Nephron (organoid): ENCODE results near the gene P3H4.

Experiments
- H3K27ac Mint-ChIP-seq, 3 experiments: 2 replicates each; pipeline ENCODE4 v1.8.0; 2020; ENCODE audit warnings: mixed read lengths in 3 of 3, mild to moderate bottlenecking in 2 of 3, moderate library complexity in 1 of 3
- H3K27me3 Mint-ChIP-seq: 2 replicates; pipeline ENCODE4 v1.8.0; 2021; ENCODE audit warnings: low read depth, mild to moderate bottlenecking, moderate library complexity, mixed read lengths
- H3K36me3 Mint-ChIP-seq: 2 replicates; pipeline ENCODE4 v1.8.0; 2020; ENCODE audit warnings: low read depth, mixed read lengths
- H3K4me1 Mint-ChIP-seq: 2 replicates; pipeline ENCODE4 v1.8.0; 2020; ENCODE audit warnings: mixed read lengths
- H3K4me3 Mint-ChIP-seq, 3 experiments: 2 replicates each; pipeline ENCODE4 v1.8.0; 2020; ENCODE audit warnings: mild to moderate bottlenecking in 3 of 3, mixed read lengths in 3 of 3, moderate library complexity in 2 of 3
- H3K9me3 Mint-ChIP-seq: 2 replicates; pipeline ENCODE4 v1.8.0; 2020; ENCODE audit warnings: mixed read lengths
- TF ChIP-seq, protein P1 (sequence below), 3 experiments: fragments of 200-600 bp; sonication (generic); IDR thresholded peaks; one replicate each; pipeline ENCODE4 v1.5.0; 2021; ENCODE audit warnings: antibody characterized with exemption in 3 of 3; ENCODE audit not compliant: unreplicated experiment in 3 of 3

P3H4 gene

DNA sequence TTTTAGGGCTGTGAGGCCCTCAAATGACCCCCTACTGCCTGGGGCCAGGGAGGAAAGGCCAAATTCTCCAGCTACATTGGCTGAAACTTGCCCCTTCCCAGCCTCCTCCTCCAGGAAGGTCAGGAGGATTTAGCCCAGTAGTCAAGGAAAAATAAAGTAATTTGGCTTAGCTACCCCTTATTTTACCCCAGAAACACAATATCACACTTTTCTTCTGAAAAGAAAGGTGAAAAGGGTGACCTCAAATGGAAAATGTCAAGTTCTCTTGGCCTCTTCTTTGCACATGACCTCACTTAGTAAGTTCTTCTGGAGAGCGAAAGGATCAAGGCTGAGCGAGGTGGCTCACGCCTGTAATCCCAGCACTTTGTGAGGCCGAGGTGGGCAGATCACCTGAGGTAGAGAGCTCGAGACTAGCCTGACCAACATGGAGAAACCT lies 17.2 kb downstream of the P3H4 start:
- H3K4me1 Mint-ChIP-seq, result peaks cover 34% of the 10 kb centered on the region
- H3K27me3 Mint-ChIP-seq, result peaks cover 5% of the 10 kb centered on the region
- no peak overlapping the region for H3K4me3 Mint-ChIP-seq
- no peaks in the 10 kb centered on the region for H3K9me3 Mint-ChIP-seq
- no peaks in the 10 kb centered on the region for H3K36me3 Mint-ChIP-seq
- peak overlapping the region in 2 of 3 experiments; percentile 96 to 97 for H3K27ac Mint-ChIP-seq
- TF ChIP-seq, protein P1, sequence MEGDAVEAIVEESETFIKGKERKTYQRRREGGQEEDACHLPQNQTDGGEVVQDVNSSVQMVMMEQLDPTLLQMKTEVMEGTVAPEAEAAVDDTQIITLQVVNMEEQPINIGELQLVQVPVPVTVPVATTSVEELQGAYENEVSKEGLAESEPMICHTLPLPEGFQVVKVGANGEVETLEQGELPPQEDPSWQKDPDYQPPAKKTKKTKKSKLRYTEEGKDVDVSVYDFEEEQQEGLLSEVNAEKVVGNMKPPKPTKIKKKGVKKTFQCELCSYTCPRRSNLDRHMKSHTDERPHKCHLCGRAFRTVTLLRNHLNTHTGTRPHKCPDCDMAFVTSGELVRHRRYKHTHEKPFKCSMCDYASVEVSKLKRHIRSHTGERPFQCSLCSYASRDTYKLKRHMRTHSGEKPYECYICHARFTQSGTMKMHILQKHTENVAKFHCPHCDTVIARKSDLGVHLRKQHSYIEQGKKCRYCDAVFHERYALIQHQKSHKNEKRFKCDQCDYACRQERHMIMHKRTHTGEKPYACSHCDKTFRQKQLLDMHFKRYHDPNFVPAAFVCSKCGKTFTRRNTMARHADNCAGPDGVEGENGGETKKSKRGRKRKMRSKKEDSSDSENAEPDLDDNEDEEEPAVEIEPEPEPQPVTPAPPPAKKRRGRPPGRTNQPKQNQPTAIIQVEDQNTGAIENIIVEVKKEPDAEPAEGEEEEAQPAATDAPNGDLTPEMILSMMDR (IDR thresholded peaks at IDR 0.05; ENCODE audit: unreplicated experiment in 3 of 3), result no peak

DNA sequence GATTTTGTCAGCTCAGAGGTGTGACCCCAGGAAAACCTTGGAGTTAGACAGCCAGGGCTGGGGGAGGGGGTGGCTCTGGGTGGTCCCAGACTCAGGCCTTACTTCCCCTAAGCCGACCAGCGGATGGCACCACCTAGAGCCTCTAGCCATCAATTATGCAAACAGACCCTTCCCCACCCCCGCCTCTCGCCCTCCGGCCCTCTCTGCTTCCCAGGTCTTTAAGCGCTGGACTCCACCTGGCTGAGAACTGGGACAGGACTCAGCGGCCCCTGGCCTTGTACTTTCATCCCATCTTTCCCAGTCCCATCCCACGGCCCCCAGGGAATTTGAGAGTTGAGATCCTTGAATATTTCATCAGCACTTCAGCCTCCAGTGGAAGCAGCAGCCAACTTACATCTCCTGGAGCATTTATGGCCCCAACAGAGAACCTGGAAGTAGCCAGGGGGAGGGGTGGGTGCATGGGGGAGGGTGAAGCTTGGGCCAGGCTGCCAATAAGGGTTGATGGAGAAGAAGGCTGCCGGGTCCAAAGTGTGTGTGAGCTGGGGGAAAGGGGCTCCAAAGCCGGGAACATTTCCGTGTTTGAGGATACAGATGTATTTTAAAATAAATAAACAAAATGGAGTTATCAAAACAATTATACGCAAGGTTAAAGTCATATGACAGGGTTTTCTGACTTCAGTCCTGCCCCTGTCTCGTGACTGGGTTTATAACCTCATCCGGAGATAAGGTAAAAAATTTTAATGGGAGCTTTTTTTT lies 17.8 kb downstream of the P3H4 start:
- Mint-ChIP-seq H3K4me1 (peaks cover 37% of the 10 kb centered on the region), H3K4me3 (peak overlapping the region in 2 of 3 experiments; percentile 43 to 47), H3K27me3 (peaks cover 4% of the 10 kb centered on the region), H3K27ac (peak overlapping the region; percentile 90 to 97 (median 96)), H3K36me3 (no peaks in the 10 kb centered on the region), H3K9me3 (no peaks in the 10 kb centered on the region)
- TF ChIP-seq, protein P1 (IDR thresholded peaks at IDR 0.05; ENCODE audit: unreplicated experiment in 3 of 3), result no peak

DNA sequence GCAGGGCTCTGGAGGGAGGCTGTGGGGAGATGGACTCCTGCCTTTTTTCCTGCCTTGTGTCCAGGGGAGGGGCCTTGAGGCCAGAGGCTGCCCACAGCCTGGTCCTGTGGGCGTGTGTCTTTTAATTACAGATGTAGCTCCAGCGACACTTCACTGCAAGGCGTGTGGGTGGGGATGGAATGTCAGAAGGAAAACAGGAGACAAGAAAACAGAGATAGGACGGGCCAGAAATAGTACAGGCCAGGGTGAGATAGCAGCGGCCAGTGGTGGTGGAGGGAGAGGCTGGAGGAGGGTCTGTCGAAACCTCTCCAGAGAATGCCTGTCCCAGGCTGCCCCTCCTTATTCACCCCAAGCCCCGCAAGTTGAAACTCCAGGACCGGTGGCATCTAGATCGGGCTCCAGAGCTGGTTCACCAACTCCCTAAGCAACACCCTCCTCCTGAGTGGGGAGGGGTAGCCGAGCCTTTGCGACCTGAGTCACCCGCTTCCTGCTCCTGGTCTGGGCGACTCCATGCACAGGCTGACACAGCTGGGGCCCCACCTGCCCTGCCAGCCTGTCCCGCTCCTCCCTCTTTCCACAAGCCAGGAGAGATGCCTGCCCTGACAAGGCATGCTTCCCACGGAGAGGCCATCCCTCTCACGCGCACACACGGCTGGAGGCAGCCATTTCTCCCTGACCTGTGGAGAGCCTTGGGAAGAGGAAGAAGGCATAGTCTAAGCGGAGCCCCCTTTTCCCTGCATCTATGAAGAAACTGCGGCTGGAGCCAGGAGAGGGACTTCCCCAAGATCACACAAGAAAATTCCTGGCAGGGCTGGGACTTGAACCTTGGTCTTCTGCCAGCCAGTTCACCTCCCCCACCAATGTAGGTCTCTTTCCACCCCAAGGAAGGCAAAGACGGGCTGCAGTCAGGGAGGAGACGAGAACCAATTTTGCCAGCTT lies 18.6 kb downstream of the P3H4 start:
- peak overlapping the region; percentile 11 to 66 (median 51) for H3K4me3 Mint-ChIP-seq
- H3K9me3 Mint-ChIP-seq, result no peaks in the 10 kb centered on the region
- H3K36me3 Mint-ChIP-seq, result no peaks in the 10 kb centered on the region
- H3K27ac Mint-ChIP-seq, result peak overlapping the region; percentile 90 to 97 (median 96)
- peaks cover 37% of the 10 kb centered on the region for H3K4me1 Mint-ChIP-seq
- H3K27me3 Mint-ChIP-seq, result peaks cover 4% of the 10 kb centered on the region
- TF ChIP-seq, protein P1 (IDR thresholded peaks at IDR 0.05; ENCODE audit: unreplicated experiment in 3 of 3), result no peak

DNA sequence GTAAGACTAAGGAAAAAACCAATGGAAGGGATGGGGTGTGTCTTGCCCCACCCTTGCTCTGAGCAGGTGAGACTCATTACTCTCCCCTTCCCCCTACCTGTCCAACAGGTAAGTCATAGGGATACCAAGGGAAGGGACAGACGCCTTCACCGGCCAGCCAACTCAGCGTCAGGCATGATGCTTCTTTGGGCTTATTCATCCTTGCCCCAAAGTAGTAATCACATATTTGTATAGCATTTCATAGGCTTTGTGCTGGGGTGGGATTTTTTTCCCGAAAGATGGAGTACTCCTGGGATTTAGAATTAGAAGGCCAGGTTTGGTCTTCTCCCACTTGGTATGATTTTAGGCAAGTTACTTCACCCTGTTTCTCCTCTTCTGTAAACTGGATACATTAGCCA lies 24.7 kb downstream of the P3H4 start:
- peaks cover 42% of the 10 kb centered on the region for H3K4me1 Mint-ChIP-seq
- peaks cover 4% of the 10 kb centered on the region for H3K27me3 Mint-ChIP-seq
- peak overlapping the region; percentile 85 to 91 (median 89) for H3K4me3 Mint-ChIP-seq
- H3K9me3 Mint-ChIP-seq, result no peaks in the 10 kb centered on the region
- H3K27ac Mint-ChIP-seq, result peak overlapping the region; percentile 22 to 87 (median 79)
- TF ChIP-seq, protein P1 (IDR thresholded peaks at IDR 0.05; ENCODE audit: unreplicated experiment in 3 of 3), result no peak
- H3K36me3 Mint-ChIP-seq, result peaks cover 3% of the 10 kb centered on the region

DNA sequence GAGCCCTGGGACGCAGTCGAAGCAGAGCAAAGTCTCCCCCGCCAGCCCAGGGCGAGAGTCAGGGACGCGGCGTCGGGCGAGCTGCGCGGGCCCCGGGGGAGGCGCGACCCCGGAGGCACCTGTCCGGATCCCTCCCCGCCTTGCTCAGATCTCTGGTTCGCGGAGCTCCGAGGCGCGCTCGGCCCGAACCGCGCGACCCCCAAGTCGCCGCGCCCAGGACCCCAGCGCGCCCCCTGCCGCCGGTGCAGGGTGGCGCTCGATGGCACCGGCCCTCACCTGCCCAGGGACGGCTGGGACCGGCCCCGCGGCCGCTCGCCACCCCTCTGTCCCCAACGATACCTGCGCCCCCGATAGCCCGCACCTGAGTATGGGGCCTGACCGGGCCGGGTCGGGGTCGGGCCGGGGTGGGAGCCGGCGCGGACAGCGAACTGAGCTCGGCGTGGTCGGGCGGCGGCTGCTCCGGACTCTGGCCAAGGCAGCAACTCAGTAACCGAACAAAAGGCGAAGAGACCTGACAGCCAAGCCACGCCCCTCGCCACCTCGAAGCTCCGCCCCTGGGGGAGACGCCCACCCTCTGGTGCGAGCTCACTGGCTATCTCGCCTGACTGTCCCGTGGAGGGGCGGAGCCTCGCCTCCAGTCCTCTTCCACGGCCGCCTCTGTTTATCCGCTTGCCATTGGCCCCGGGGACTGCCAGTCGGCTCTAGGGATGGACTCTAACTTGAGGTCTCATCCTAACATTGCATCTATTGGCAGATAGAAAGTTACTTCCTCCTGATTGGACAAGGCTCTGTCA lies 25.3 kb downstream of the P3H4 start, which contains the start of gene JUP:
JUP (minus strand) TSS at position 485 of the 794 bp plus-strand sequence. CDS start 14,857 bp downstream, outside the sequence.
- Mint-ChIP-seq H3K9me3 (no peaks in the 10 kb centered on the region), H3K4me3 (peak within 1 kb of the TSS; percentile 85 to 97 (median 94)), H3K36me3 (peaks cover 9% of the 10 kb centered on the region), H3K27ac (peak within 1 kb of the TSS; percentile 91 to 95 (median 95)), H3K4me1 (peaks cover 45% of the 10 kb centered on the region), H3K27me3 (peaks cover 4% of the 10 kb centered on the region)
- TF ChIP-seq, protein P1 (IDR thresholded peaks at IDR 0.05; ENCODE audit: unreplicated experiment in 3 of 3), result peak; percentile 73 to 97 (median 82)
